ENCODE data around the gene LEPROT.
A peak's percentile ranks its signal among the peaks of the same experiment; 100 is the strongest.

LEPROT gene

GRCh38 chr1:65412984-65413375, 7.5 kb upstream of the LEPROT start:
- DNase-seq = no peak

DNA sequence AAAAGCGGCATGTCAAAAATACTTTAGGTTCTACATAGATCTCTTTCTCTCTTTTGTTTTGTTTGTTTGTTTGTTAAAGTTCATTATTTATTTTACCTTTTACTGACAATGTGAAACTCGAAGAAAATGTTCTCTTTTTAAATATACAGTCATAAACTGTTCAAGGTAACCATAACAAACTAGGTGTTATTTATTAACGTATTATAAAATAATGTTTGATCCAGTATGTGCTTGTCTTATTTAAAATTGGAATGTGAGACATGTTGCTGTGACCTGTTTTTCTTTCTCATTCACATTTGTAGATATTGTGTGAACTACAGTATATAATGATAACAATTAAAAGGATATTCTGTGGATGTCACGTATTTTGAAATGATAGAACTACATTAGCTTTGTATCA, 5.9 kb upstream of the LEPROT start:
- no peak for DNase-seq

GRCh38 chr1:65416767-65417166, 3.7 kb upstream of the LEPROT start:
- DNase-seq = no peak

DNA sequence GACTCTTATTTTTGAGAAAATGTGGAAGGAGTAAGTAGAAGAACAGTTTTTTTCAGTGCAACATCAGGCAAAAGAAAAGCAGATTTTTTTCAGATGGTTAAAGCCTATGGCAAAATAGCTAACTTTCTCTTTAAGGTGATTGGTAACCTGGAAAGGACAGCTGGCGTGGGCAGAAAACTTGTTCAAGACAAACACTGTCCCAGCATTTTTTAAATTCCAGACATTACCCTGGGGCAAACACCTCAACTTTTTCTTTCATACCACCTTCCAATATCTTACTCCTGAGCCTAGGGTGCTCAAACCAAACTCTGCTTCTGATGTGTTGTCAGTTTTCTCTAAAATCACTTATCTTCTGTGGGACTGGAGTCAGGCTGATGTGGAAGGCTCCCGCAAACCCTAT, 2.7 kb upstream of the LEPROT start:
- no peak for DNase-seq

- DNase-seq = no peak
Measured at GRCh38 chr1:65418522-65419185, 1.8 kb upstream of the LEPROT start.

- DNase-seq = peak; percentile 98
Measured at GRCh38 chr1:65419681-65420589, 533 bp upstream of the LEPROT start.

GRCh38 chr1:65421351-65422025, 1.0 kb downstream of the LEPROT start:
- DNase-seq = no peak

- no peak for DNase-seq
Measured at GRCh38 chr1:65422241-65423203, 2.1 kb downstream of the LEPROT start.

DNA sequence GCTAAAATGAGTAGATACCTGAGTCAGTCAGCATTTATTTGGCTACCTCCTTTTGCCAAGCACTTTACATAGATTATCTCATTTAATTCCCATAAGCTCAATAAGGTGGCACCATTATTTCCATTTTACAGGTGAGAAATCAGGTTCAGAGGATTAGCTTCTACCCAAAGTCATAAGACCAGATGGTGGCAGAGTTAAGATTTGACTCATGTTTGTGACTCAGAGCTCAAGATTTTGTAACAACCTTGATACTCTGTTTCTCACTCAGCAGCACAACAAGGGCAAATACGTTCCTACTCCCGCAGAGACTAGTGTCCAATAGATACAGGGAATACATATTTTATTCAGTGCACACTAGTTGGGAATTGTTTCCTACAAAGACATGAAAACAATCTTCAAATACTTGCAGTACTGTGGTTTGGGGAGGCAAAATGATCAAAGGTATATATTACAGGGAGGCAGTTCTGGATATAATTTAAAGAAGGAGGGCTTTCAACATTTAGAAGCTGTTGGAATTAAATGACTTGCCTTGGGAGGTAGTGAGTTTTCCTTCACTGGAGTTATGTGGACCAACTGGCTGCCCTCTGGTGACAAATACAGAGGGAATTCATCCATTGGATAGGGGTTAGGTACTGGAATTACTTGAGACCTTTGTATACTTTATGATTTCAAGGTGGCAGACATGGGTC, 3.6 kb downstream of the LEPROT start:
- DNase-seq = no peak

- no peak for DNase-seq
Measured at GRCh38 chr1:65424573-65424889, 4.1 kb downstream of the LEPROT start.

GRCh38 chr1:65425006-65425405, 4.5 kb downstream of the LEPROT start:
- no peak for DNase-seq

- no peak for DNase-seq
Measured at GRCh38 chr1:65425697-65426096, 5.2 kb downstream of the LEPROT start.

DNA sequence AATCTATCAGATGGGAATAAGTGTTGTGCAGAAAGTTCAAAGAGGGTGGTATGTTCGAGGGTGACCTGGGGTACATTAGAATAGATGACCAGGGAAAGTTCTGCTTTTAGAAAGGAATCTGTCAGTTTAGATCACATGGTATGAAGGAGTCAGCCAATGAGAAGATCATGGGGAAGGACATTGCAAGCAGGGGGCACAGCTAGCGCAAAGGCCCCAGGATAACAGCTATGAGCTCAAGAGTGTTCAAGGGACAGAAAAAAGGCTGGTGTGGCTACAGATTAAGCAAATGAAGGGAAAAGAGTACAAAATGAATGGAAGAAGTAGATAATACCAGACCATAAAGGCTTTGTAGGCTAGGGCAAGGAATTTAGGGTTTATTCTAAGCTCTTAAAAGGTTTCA, 8.6 kb downstream of the LEPROT start:
- DNase-seq = no peak

GRCh38 chr1:65429806-65430205, 9.3 kb downstream of the LEPROT start:
- no peak for DNase-seq

DNA sequence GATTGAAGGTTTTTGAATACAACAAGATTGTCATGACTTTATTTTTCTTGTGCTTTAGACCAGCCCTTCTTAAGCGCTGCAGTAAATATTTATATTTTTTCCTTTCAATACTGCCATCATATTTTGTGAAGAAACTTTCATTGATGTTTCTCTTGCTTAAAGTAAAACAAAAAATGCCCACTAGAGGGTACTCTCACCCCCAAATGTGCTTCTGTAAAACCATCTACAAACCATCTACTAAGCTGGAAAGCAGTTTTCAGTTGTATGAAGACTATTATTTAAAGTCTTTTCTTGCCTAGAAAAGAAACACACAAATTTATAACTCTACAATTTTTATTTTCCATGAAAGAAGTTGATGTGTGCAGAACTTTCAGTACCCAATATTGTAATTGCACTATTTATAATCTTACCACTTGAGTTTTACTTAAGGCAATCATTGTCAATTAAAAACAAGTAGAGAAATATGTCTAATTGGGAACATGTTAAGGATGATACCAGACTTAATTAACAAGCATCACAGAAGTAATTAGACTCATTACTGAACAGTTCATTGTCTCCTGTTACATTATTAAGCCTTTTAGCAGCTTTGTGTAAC, 10.7 kb downstream of the LEPROT start:
- DNase-seq = no peak

GRCh38 chr1:65432918-65433317, 12.4 kb downstream of the LEPROT start:
- no peak for DNase-seq

GRCh38 chr1:65434255-65434654, 13.8 kb downstream of the LEPROT start:
- DNase-seq = no peak

GRCh38 chr1:65434760-65435159, 14.3 kb downstream of the LEPROT start:
- DNase-seq = no peak

GRCh38 chr1:65435987-65436386, 15.5 kb downstream of the LEPROT start:
- no peak for DNase-seq

DNA sequence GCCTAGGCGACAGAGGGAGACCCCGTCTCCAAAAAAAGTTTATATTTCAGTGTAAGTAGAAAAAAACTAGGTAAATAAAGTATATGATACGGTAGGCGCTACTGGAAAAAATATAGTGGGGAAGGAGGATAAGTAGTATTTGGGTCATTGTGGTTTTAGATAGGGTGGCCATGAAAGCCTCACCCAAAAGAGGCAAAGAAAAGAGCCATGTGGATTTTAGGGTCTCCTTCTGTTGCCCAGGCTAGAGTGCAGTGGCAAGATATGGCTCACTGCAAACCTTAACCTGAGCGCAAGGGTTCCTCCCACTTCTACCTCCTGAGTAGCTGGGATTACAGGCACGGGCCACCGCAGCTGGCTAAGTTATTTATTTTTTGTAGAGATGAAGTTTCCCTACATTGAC, 17.1 kb downstream of the LEPROT start:
- DNase-seq = no peak

GRCh38 chr1:65440322-65440900, 19.9 kb downstream of the LEPROT start:
- no peak for DNase-seq

Measured in activated gamma-delta T cell treated with Interleukin-2 at 50 U/mL for 16 hours (primary cell).